Measurements from ENCODE around the gene RIN3.

DNA sequence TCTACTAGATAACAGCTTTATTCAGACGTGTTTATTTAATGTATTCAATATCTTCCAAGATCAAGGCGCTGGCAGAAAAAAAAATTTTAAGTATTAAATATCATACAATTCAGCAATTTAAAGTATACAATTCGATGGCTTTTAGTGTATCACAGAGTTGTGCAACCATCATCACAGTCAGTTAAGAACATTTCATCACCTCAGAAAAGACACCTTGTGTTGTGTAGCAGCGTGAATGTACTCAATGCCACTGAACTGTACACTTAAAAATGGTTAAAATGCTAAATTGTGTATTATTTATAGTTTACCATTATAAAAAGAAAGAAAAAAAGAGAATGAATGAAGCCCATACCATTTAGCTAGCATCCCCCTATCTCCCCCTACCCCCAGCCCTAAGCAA lies 96.4 kb downstream of the RIN3 start:
- TF ChIP-seq RCOR1 (conservative IDR thresholded peaks at IDR 0.05; ENCODE audit: low read depth, low read length) (no peak), POLR2A (IDR thresholded peaks at IDR 0.05; ENCODE audit: low read depth, low read length) (no peak), ASH2L (IDR thresholded peaks at IDR 0.05; ENCODE audit: borderline replicate concordance, low read depth) (no peak)
